Osteoblast (primary cell): ENCODE results near the gene FETUB. TPM values are rescaled to one million over a fixed set of nuclear protein-coding genes. Genes with fewer than 3 reads are reported as not detected.

Source experiments
- DNase-seq: peaks from one replicate; pipeline ENCODE4 v3.0.0; 2011; ENCODE audit warnings: low spot score, mixed read lengths; ENCODE audit not compliant: insufficient read length; ENCODE audit errors: missing footprints
- H2AFZ ChIP-seq: 2 replicates; pipeline ENCODE4 v1.6.0; 2011; ENCODE audit warnings: mild to moderate bottlenecking, low read length
- H3K27ac ChIP-seq: 2 replicates; pipeline ENCODE4 v1.5.1; 2011; ENCODE audit warnings: mild to moderate bottlenecking, low read depth, low read length, moderate library complexity
- H3K27me3 ChIP-seq: 2 replicates; pipeline ENCODE4 v1.6.0; 2012; ENCODE audit warnings: mild to moderate bottlenecking, control low read depth, inconsistent platforms, low read length, moderate library complexity; ENCODE audit not compliant: insufficient read depth
- H3K36me3 ChIP-seq: 2 replicates; pipeline ENCODE4 v1.5.1; 2011; ENCODE audit warnings: mild to moderate bottlenecking, low read length, control low read depth, moderate library complexity; ENCODE audit not compliant: insufficient read depth
- H3K4me1 ChIP-seq: 2 replicates; pipeline ENCODE4 v1.5.1; 2011; ENCODE audit warnings: mild to moderate bottlenecking, low read length, control low read depth, moderate library complexity; ENCODE audit not compliant: insufficient read depth
- H3K4me2 ChIP-seq: 2 replicates; pipeline ENCODE4 v1.6.0; 2011; ENCODE audit warnings: mild to moderate bottlenecking, low read length; ENCODE audit not compliant: insufficient read depth
- H3K4me3 ChIP-seq: fragments of 200-600 bp; sonication (generic); 3 replicates; pipeline ENCODE4 v1.5.1; 2012; ENCODE audit warnings: mild to moderate bottlenecking, low read length, inconsistent platforms; ENCODE audit not compliant: insufficient read depth
- H3K79me2 ChIP-seq: 2 replicates; pipeline ENCODE4 v1.6.0; 2012; ENCODE audit warnings: mild to moderate bottlenecking, low read length, control low read depth, inconsistent platforms; ENCODE audit not compliant: insufficient read depth
- H3K9me3 ChIP-seq: 2 replicates; pipeline ENCODE4 v1.5.1; 2011; ENCODE audit warnings: low read depth, low read length, control low read depth
- H4K20me1 ChIP-seq: 2 replicates; pipeline ENCODE4 v1.6.0; 2012; ENCODE audit warnings: mild to moderate bottlenecking, low read length, control low read depth; ENCODE audit not compliant: insufficient read depth
- CTCF ChIP-seq: IDR thresholded peaks from 2 replicates; pipeline ENCODE4 v1.5.1; 2011; ENCODE audit warnings: mild to moderate bottlenecking, low read depth, low read length, moderate library complexity; ENCODE audit errors: extremely low read depth
- total RNA-seq: library from RNA; depleted of rRNA; stranded (reverse); fragments of >200 nt; gene quantifications from 2 replicates; pipeline ENCODE4 v1.2.3, GENCODE V29; 2012

The FETUB gene
- total RNA-seq, 1 donor = not detected

GRCh38 chr3:186600896-186601295 is 39.3 kb upstream of the FETUB start:
- DNase-seq = no peak
- H3K27me3 ChIP-seq = no peaks in the 10 kb centered on the region
- peaks cover 3% of the 10 kb centered on the region for H3K4me1 ChIP-seq
- H3K9me3 ChIP-seq = no peaks in the 10 kb centered on the region
- no peak overlapping the region for H3K4me2 ChIP-seq
- no peak overlapping the region for H2AFZ ChIP-seq
- no peaks in the 10 kb centered on the region for H3K36me3 ChIP-seq
- no peaks in the 10 kb centered on the region for H3K79me2 ChIP-seq
- no peak overlapping the region for H3K4me3 ChIP-seq
- H3K27ac ChIP-seq = no peak overlapping the region
- no peak for TF ChIP-seq CTCF
- no peaks in the 10 kb centered on the region for H4K20me1 ChIP-seq

GRCh38 chr3:186603159-186603558 is 37.0 kb upstream of the FETUB start:
- no peaks in the 10 kb centered on the region for H3K27me3 ChIP-seq
- H2AFZ ChIP-seq = no peak overlapping the region
- no peak for DNase-seq
- H4K20me1 ChIP-seq = no peaks in the 10 kb centered on the region
- no peaks in the 10 kb centered on the region for H3K36me3 ChIP-seq
- no peak overlapping the region for H3K4me3 ChIP-seq
- no peak for TF ChIP-seq CTCF
- H3K79me2 ChIP-seq = no peaks in the 10 kb centered on the region
- H3K4me2 ChIP-seq = no peak overlapping the region
- H3K4me1 ChIP-seq = peaks cover 3% of the 10 kb centered on the region
- no peaks in the 10 kb centered on the region for H3K9me3 ChIP-seq
- H3K27ac ChIP-seq = no peak overlapping the region

- no peaks in the 10 kb centered on the region for H4K20me1 ChIP-seq
- no peaks in the 10 kb centered on the region for H3K4me1 ChIP-seq
- no peak for DNase-seq
- no peaks in the 10 kb centered on the region for H3K79me2 ChIP-seq
- no peak overlapping the region for H3K27ac ChIP-seq
- no peaks in the 10 kb centered on the region for H3K36me3 ChIP-seq
- TF ChIP-seq CTCF = no peak
- H3K4me3 ChIP-seq = no peak overlapping the region
- no peak overlapping the region for H2AFZ ChIP-seq
- no peak overlapping the region for H3K4me2 ChIP-seq
- H3K9me3 ChIP-seq = no peaks in the 10 kb centered on the region
- no peaks in the 10 kb centered on the region for H3K27me3 ChIP-seq
Observed at GRCh38 chr3:186605078-186605477, 35.1 kb upstream of the FETUB start.

GRCh38 chr3:186605561-186606545 is 34.3 kb upstream of the FETUB start:
- Histone ChIP-seq H3K79me2 (no peaks in the 10 kb centered on the region), H3K4me2 (no peak overlapping the region), H3K27ac (no peak overlapping the region)

More at GRCh38 chr3:186605561-186606545, 34.3 kb upstream of the FETUB start:
- TF ChIP-seq CTCF = no peak
- no peak for DNase-seq
- no peaks in the 10 kb centered on the region for H3K9me3 ChIP-seq
- H3K36me3 ChIP-seq = no peaks in the 10 kb centered on the region
- H3K4me3 ChIP-seq = no peak overlapping the region
- no peak overlapping the region for H2AFZ ChIP-seq
- H4K20me1 ChIP-seq = no peaks in the 10 kb centered on the region
- no peaks in the 10 kb centered on the region for H3K4me1 ChIP-seq
- no peaks in the 10 kb centered on the region for H3K27me3 ChIP-seq
